GM21576 (cell line): ENCODE measurements around the gene ALK.

Experiments used
- ATAC-seq: cut with Tn5 transposase; IDR thresholded peaks from one replicate; pipeline ENCODE4 v1.9.1; 2021; ENCODE audit warnings: mild to moderate bottlenecking, moderate library complexity; ENCODE audit not compliant: unreplicated experiment

The ALK gene

GRCh38 chr2:29614295-29614830 lies 307.0 kb downstream of the ALK start:
- ATAC-seq = no peak

- ATAC-seq = no peak
Observed at GRCh38 chr2:29613792-29614266, 307.6 kb downstream of the ALK start.

- no peak for ATAC-seq
Observed at GRCh38 chr2:29613067-29613466, 308.3 kb downstream of the ALK start.

GRCh38 chr2:29612568-29612967 lies 308.8 kb downstream of the ALK start:
- no peak for ATAC-seq

- no peak for ATAC-seq
Observed at GRCh38 chr2:29611850-29612249, 309.5 kb downstream of the ALK start.

GRCh38 chr2:29611261-29611660 lies 310.1 kb downstream of the ALK start:
- no peak for ATAC-seq

- no peak for ATAC-seq
Observed at GRCh38 chr2:29610569-29610968, 310.8 kb downstream of the ALK start.

- ATAC-seq = no peak
Observed at GRCh38 chr2:29607038-29607420, 314.4 kb downstream of the ALK start.

- ATAC-seq = no peak
Observed at GRCh38 chr2:29606104-29607037, 315.0 kb downstream of the ALK start.

GRCh38 chr2:29603341-29603740 lies 318.0 kb downstream of the ALK start:
- ATAC-seq = no peak

- no peak for ATAC-seq
Observed at GRCh38 chr2:29601872-29602271, 319.5 kb downstream of the ALK start.

- ATAC-seq = no peak
Observed at GRCh38 chr2:29601321-29601720, 320.1 kb downstream of the ALK start.

- ATAC-seq = no peak
Observed at GRCh38 chr2:29599946-29600345, 321.4 kb downstream of the ALK start.

GRCh38 chr2:29598978-29599377 lies 322.4 kb downstream of the ALK start:
- no peak for ATAC-seq

- ATAC-seq = no peak
Observed at GRCh38 chr2:29597035-29597434, 324.4 kb downstream of the ALK start.

GRCh38 chr2:29596584-29596983 lies 324.8 kb downstream of the ALK start:
- no peak for ATAC-seq

GRCh38 chr2:29591600-29591999 lies 329.8 kb downstream of the ALK start:
- ATAC-seq = no peak

- ATAC-seq = no peak
Observed at GRCh38 chr2:29590211-29590610, 331.2 kb downstream of the ALK start.

- no peak for ATAC-seq
Observed at GRCh38 chr2:29589440-29590103, 331.8 kb downstream of the ALK start.

- ATAC-seq = no peak
Observed at GRCh38 chr2:29587402-29588190, 333.8 kb downstream of the ALK start.

- ATAC-seq = no peak
Observed at GRCh38 chr2:29586919-29587318, 334.5 kb downstream of the ALK start.
